NK-92 treated with Interleukin-12 subunit alpha and Interleukin-12 subunit beta, amount 100 ng/mL, for 24 hours (cell line): Measurements from ENCODE around the gene OLR1.

Experiments
- DNase-seq: peaks from one replicate; lab custom pipeline; 2025; lab: John Stamatoyannopoulos, UW

The OLR1 gene

GRCh38 chr12:10153271-10154144 lies 18.4 kb downstream of the OLR1 start:
- no peak for DNase-seq

GRCh38 chr12:10151621-10152020 lies 20.3 kb downstream of the OLR1 start:
- no peak for DNase-seq

GRCh38 chr12:10147714-10148403 lies 24.1 kb downstream of the OLR1 start:
- no peak for DNase-seq

- DNase-seq = no peak
Observed at GRCh38 chr12:10142976-10143589, 28.8 kb downstream of the OLR1 start.

- DNase-seq = no peak
Observed at GRCh38 chr12:10140001-10140400, 31.9 kb downstream of the OLR1 start.

- DNase-seq = no peak
Observed at GRCh38 chr12:10136637-10137205, 35.2 kb downstream of the OLR1 start.

- DNase-seq = no peak
Observed at GRCh38 chr12:10135126-10135525, 36.8 kb downstream of the OLR1 start.

GRCh38 chr12:10132850-10133370 lies 39.0 kb downstream of the OLR1 start:
- DNase-seq = no peak

GRCh38 chr12:10131111-10131690 lies 40.7 kb downstream of the OLR1 start:
- no peak for DNase-seq

GRCh38 chr12:10130042-10130441 lies 41.9 kb downstream of the OLR1 start, which contains the start of gene CLEC7A:
CLEC7A (minus strand) TSS chr12:10130199; CDS start chr12:10130082, 117 bp downstream.
- no peak for DNase-seq

GRCh38 chr12:10128687-10129086 lies 43.2 kb downstream of the OLR1 start:
- DNase-seq = no peak

- no peak for DNase-seq
Observed at GRCh38 chr12:10126413-10126812, 45.5 kb downstream of the OLR1 start.

GRCh38 chr12:10122689-10123088 lies 49.2 kb downstream of the OLR1 start:
- DNase-seq = no peak

- DNase-seq = no peak
Observed at GRCh38 chr12:10121278-10121677, 50.7 kb downstream of the OLR1 start.

- DNase-seq = no peak
Observed at GRCh38 chr12:10119066-10119465, 52.9 kb downstream of the OLR1 start.

GRCh38 chr12:10115890-10116289 lies 56.0 kb downstream of the OLR1 start:
- DNase-seq = no peak

- no peak for DNase-seq
Observed at GRCh38 chr12:10115311-10115710, 56.6 kb downstream of the OLR1 start.

GRCh38 chr12:10113920-10114319 lies 58.0 kb downstream of the OLR1 start:
- no peak for DNase-seq

- no peak for DNase-seq
Observed at GRCh38 chr12:10113075-10113474, 58.9 kb downstream of the OLR1 start.

GRCh38 chr12:10111451-10111850 lies 60.5 kb downstream of the OLR1 start:
- DNase-seq = no peak

- no peak for DNase-seq
Observed at GRCh38 chr12:10110256-10110844, 61.6 kb downstream of the OLR1 start.
